ENCODE measurements around the gene RIC8B.

RIC8B gene

DNA sequence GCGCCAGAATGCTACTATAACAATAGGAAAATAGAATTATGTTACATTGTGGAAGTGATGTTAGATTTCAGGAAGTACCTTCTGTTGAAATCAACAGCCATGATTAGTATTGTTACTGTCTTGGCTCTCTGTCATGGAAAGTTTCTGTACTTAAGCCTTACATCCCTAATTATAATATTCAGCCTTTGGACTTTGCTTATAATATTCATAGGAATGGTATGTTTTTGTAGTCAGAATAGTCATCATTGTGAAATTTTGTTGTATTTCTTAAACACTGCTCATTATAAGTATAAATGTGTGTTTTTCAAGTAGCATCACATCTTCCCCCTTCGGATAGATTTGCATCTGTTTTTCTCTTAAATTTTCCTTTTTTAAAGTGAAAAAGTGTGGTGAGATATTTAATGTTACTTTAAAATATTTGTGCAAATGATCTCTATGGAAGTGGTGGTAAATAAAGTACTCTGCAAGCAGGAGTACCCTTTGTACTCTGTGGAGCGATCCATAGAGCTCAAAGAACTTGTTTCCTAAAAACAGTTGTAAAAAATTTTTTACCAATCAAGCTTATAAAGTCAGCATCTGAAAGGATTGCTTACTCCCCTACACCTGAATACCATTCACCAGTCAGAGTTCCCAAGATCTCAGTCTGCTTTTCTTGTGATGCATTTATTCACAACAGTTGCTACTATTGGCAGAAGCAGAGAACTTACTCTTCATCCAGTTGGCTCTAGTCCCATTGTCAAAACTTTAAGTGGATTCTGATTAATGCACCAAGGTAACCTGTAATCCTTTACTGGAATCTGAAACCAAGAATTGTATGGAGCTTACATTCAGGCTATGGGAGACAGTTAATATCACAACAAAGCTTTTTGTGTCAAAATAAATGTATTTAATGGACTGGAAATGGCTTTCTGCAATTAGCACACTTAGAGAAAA lies 87.8 kb downstream of the RIC8B start:
- Histone ChIP-seq H3K36me3 (ENCODE audit: insufficient read depth, low read length) (peaks cover 7% of the 10 kb centered on the region), H3K9me3 (ENCODE audit: low read length) (no peaks in the 10 kb centered on the region), H3K4me1 (ENCODE audit: insufficient read depth, low read length) (peaks cover 14% of the 10 kb centered on the region), H3K4me3 (ENCODE audit: low read depth in 1 of 2, low read length in 2 of 2) (no peak overlapping the region), H3K27ac (ENCODE audit: low read depth, low read length) (no peak overlapping the region), H3K9ac (ENCODE audit: low read length) (no peak overlapping the region), H3K27me3 (ENCODE audit: control insufficient read depth in 1 of 2, insufficient read depth in 2 of 2, low read length in 2 of 2) (no peaks in the 10 kb centered on the region)

DNA sequence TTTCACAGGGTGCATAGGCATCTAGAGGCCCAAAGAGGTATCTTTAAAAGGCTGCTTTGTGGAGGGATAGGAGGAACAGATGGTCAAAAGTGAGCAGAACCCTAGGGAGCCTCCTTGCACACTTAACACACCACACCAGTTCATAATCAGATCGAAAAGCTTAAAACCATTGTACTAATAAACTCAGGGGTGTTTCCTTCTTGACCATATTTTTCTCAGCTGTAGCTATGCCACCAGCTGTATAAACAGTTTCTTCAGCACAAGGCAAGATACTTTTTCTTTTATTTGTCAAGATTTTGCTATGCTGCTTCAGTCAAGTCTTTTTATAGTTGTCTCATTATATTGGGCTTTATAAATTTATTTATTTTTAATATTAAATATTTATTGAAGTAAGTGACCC lies 88.7 kb downstream of the RIC8B start:
- no peak overlapping the region for H3K9ac ChIP-seq (ENCODE audit: low read length)
- peaks cover 14% of the 10 kb centered on the region for H3K4me1 ChIP-seq (ENCODE audit: insufficient read depth, low read length)
- H3K36me3 ChIP-seq (ENCODE audit: insufficient read depth, low read length) = peaks cover 7% of the 10 kb centered on the region
- H3K27ac ChIP-seq (ENCODE audit: low read depth, low read length) = no peak overlapping the region
- no peaks in the 10 kb centered on the region for H3K27me3 ChIP-seq (ENCODE audit: control insufficient read depth in 1 of 2, insufficient read depth in 2 of 2, low read length in 2 of 2)
- H3K4me3 ChIP-seq (ENCODE audit: low read depth in 1 of 2, low read length in 2 of 2) = no peak overlapping the region
- no peaks in the 10 kb centered on the region for H3K9me3 ChIP-seq (ENCODE audit: low read length)

DNA sequence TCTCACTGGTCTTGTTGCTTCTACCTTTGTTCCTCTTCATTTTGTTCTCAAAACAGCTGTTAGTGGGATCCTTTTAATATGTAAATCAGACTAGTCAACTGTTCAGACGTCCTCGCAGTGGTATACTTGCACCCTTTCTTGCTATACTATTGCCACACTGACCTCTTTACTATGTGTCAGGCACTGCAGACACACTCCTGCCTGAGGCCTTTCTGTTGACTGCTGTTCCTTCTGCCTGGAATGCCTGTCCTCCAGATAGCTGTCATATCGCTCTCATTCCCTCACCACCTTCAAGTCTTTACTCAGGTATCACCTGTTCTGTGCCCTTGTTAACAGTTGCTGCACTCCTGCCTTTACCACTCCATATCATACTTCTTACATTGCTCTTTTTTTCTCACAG lies 91.2 kb downstream of the RIC8B start:
- H3K4me1 ChIP-seq (ENCODE audit: insufficient read depth, low read length) = peaks cover 14% of the 10 kb centered on the region
- no peaks in the 10 kb centered on the region for H3K9me3 ChIP-seq (ENCODE audit: low read length)
- peaks cover 7% of the 10 kb centered on the region for H3K36me3 ChIP-seq (ENCODE audit: insufficient read depth, low read length)
- H3K27me3 ChIP-seq (ENCODE audit: control insufficient read depth in 1 of 2, insufficient read depth in 2 of 2, low read length in 2 of 2) = no peaks in the 10 kb centered on the region
- no peak overlapping the region for H3K9ac ChIP-seq (ENCODE audit: low read length)
- H3K4me3 ChIP-seq (ENCODE audit: low read depth in 1 of 2, low read length in 2 of 2) = no peak overlapping the region
- H3K27ac ChIP-seq (ENCODE audit: low read depth, low read length) = no peak overlapping the region

DNA sequence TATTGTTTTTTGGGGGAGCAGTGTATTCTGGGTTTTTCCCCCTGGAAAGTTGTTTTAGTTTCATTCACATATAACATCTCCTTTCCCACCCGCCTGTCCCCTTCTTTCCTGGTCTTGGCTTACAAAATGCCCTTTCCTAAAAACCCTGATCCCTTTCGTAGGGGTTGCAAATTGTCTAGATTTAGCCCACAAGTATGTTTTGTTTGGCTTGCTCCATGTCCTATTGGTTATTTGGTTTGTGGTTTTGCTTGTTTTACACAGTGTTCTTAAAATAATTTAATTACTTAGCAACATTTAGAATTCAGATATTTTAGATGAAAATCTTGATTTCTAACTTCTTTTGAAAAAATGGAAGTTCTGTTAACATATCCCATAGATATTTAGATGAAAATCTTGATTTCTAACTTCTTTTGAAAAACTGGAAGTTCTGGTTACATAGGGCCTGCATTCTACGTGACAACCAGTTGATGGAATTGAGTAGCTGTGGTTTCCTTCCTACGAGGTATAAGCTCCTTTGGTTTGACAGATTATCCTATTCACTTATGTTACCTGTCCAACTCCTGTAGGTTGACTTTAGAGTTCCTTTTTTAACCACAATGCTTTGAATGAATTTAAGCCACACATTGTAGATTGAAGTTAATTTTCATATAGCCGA lies 92.1 kb downstream of the RIC8B start:
- no peak overlapping the region for H3K4me3 ChIP-seq (ENCODE audit: low read depth in 1 of 2, low read length in 2 of 2)
- H3K36me3 ChIP-seq (ENCODE audit: insufficient read depth, low read length) = peaks cover 1% of the 10 kb centered on the region
- H3K4me1 ChIP-seq (ENCODE audit: insufficient read depth, low read length) = peaks cover 14% of the 10 kb centered on the region
- H3K9me3 ChIP-seq (ENCODE audit: low read length) = no peaks in the 10 kb centered on the region
- no peak overlapping the region for H3K27ac ChIP-seq (ENCODE audit: low read depth, low read length)
- no peaks in the 10 kb centered on the region for H3K27me3 ChIP-seq (ENCODE audit: control insufficient read depth in 1 of 2, insufficient read depth in 2 of 2, low read length in 2 of 2)
- no peak overlapping the region for H3K9ac ChIP-seq (ENCODE audit: low read length)

DNA sequence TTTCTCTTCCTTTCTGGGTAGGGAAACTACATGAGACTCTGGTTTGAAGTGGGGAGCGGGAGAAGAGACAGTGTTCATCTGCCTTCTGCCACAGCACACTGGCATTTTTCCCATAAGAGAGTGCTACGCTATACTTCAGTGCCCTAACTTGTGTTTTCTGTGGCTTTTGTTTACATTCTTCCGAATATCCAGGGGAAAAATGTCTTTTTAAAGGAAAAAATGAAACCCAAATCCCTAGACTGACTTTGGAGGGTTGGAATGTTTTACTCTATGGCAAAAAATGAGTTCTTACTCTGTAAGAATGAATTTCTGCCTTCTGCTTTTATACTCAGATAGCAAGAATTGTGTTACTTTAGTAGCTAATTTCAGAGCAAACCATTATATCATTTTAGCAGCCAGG lies 93.2 kb downstream of the RIC8B start:
- no peak overlapping the region for H3K4me3 ChIP-seq (ENCODE audit: low read depth in 1 of 2, low read length in 2 of 2)
- no peak overlapping the region for H3K9ac ChIP-seq (ENCODE audit: low read length)
- no peak overlapping the region for H3K27ac ChIP-seq (ENCODE audit: low read depth, low read length)
- H3K4me1 ChIP-seq (ENCODE audit: insufficient read depth, low read length) = peaks cover 6% of the 10 kb centered on the region
- H3K27me3 ChIP-seq (ENCODE audit: control insufficient read depth in 1 of 2, insufficient read depth in 2 of 2, low read length in 2 of 2) = no peaks in the 10 kb centered on the region
- H3K9me3 ChIP-seq (ENCODE audit: low read length) = no peaks in the 10 kb centered on the region
- H3K36me3 ChIP-seq (ENCODE audit: insufficient read depth, low read length) = peaks cover 6% of the 10 kb centered on the region

DNA sequence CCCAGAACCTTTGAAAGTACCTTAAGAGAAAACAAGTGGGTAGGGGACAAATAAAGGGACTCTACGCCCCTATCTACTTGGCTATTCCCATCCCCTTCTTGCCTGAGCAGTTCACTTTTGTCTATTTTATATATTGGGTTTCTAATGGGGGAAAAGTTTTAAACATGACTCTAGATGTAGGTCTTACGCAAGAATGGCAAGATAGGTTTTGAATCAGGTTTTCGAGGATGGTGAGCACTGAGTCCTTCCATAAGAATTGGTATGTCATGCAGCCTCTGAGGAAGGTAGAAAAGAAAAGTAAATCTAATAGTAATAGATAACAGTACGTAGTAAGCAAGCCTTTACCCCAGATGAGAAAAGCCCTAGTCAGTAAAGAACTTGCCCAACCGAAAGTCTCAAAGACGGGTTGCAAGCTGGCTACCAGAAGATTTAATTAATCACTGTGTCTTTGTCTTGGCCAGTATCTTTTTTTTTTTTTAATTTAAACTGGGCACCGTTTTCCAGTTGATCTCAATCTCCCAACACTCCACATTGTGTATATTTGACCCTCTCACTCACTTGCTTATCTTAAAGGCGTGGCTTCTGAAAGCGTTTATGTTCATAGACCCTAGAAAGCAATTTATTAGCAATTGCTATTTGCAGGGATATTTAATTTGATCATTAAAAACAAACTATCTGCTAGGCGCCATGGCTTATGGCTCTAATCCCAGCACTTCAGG lies 94.7 kb downstream of the RIC8B start:
- Histone ChIP-seq H3K4me1 (ENCODE audit: insufficient read depth, low read length) (no peaks in the 10 kb centered on the region), H3K9ac (ENCODE audit: low read length) (no peak overlapping the region), H3K27ac (ENCODE audit: low read depth, low read length) (no peak overlapping the region), H3K4me3 (ENCODE audit: low read depth in 1 of 2, low read length in 2 of 2) (no peak overlapping the region), H3K27me3 (ENCODE audit: control insufficient read depth in 1 of 2, insufficient read depth in 2 of 2, low read length in 2 of 2) (no peaks in the 10 kb centered on the region), H3K36me3 (ENCODE audit: insufficient read depth, low read length) (peaks cover 12% of the 10 kb centered on the region), H3K9me3 (ENCODE audit: low read length) (no peaks in the 10 kb centered on the region)

DNA sequence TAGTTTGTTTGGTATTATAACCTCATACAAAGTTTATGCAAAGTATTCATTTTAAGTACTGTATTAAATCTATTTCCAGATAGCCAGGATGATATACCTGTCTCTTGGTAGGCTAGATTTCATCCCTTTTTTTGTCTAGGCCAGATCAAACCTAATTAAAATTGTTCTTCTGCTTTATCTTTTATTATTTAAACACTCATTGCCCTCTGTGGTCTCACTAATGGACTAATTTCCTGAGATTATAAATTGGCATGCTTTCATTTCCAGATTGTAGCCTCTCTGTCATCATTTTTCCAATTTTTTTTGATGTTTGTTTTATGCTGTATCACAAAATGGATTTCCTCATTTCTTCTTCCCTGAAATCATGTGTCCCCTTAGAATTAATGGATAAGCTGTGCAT lies 95.6 kb downstream of the RIC8B start:
- H3K4me3 ChIP-seq (ENCODE audit: low read depth in 1 of 2, low read length in 2 of 2) = no peak overlapping the region
- H3K27ac ChIP-seq (ENCODE audit: low read depth, low read length) = no peak overlapping the region
- no peaks in the 10 kb centered on the region for H3K4me1 ChIP-seq (ENCODE audit: insufficient read depth, low read length)
- no peaks in the 10 kb centered on the region for H3K27me3 ChIP-seq (ENCODE audit: control insufficient read depth in 1 of 2, insufficient read depth in 2 of 2, low read length in 2 of 2)
- H3K9ac ChIP-seq (ENCODE audit: low read length) = no peak overlapping the region
- peaks cover 12% of the 10 kb centered on the region for H3K36me3 ChIP-seq (ENCODE audit: insufficient read depth, low read length)
- H3K9me3 ChIP-seq (ENCODE audit: low read length) = no peaks in the 10 kb centered on the region

DNA sequence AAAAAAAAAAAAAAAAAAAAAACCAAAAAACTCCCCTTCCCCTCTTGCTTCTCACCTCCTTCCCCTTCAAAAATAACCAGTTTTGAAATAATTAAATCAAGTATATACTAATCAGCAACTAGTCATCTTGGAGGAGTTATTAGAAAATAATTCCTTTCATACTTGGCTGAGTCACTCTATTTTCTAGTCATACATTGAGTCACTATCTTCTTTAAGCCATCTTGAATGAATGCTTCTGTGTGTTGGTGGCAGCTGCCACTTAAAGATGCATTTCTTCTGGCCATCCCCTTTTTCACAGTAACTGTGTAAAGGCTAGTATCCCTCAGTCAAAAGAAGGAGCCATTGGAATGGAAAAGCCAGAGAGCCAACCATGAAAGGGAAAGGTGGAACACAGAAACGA lies 97.0 kb downstream of the RIC8B start:
- Histone ChIP-seq H3K27ac (ENCODE audit: low read depth, low read length) (no peak overlapping the region), H3K9ac (ENCODE audit: low read length) (no peak overlapping the region), H3K36me3 (ENCODE audit: insufficient read depth, low read length) (peaks cover 12% of the 10 kb centered on the region), H3K27me3 (ENCODE audit: control insufficient read depth in 1 of 2, insufficient read depth in 2 of 2, low read length in 2 of 2) (no peaks in the 10 kb centered on the region), H3K9me3 (ENCODE audit: low read length) (no peaks in the 10 kb centered on the region), H3K4me1 (ENCODE audit: insufficient read depth, low read length) (no peaks in the 10 kb centered on the region), H3K4me3 (ENCODE audit: low read depth in 1 of 2, low read length in 2 of 2) (no peak overlapping the region)

DNA sequence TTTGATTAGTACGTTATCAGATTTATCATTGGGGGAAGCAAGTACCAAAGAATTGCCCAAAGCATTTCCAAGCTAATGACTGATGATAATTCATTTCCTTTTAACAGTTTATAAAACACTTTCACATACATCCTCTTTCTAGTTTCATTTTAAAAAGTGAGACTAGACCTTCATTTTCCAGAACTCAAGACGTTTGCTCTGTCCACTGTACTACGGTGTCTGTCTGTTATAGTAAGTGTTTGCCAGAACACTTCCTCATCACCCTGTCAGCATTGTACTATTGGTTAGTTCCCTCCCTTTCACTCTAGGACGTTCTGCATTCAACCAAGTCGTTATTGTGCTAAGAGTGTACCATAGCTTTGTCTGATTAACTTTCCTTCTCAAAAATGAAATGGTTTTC lies 99.5 kb downstream of the RIC8B start:
- Histone ChIP-seq H3K4me3 (ENCODE audit: low read depth in 1 of 2, low read length in 2 of 2) (no peak overlapping the region), H3K9me3 (ENCODE audit: low read length) (no peaks in the 10 kb centered on the region), H3K9ac (ENCODE audit: low read length) (no peak overlapping the region), H3K4me1 (ENCODE audit: insufficient read depth, low read length) (no peaks in the 10 kb centered on the region), H3K36me3 (ENCODE audit: insufficient read depth, low read length) (peaks cover 12% of the 10 kb centered on the region), H3K27me3 (ENCODE audit: control insufficient read depth in 1 of 2, insufficient read depth in 2 of 2, low read length in 2 of 2) (no peaks in the 10 kb centered on the region), H3K27ac (ENCODE audit: low read depth, low read length) (no peak overlapping the region)

DNA sequence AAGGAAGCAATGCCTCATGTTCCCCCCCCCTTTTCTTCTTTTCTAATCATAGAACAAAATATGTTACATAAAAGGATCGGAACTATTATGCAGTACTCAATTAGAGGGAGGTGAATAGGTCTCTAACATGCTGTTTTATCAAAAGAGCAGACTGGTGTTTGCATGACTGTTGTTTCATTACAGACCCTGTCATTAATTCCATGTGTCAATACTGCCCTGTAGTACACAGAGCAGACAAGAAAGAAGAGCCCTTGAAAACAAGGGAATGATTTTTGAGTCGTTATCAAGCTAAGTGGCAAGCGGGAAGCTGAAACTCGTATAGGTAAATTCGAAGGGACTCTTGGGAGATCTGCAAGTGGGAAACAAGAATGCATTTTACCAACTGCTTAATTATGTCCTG lies 104.3 kb downstream of the RIC8B start:
- Histone ChIP-seq H3K4me1 (ENCODE audit: insufficient read depth, low read length) (no peaks in the 10 kb centered on the region), H3K9me3 (ENCODE audit: low read length) (no peaks in the 10 kb centered on the region), H3K36me3 (ENCODE audit: insufficient read depth, low read length) (peaks cover 10% of the 10 kb centered on the region), H3K27me3 (ENCODE audit: control insufficient read depth in 1 of 2, insufficient read depth in 2 of 2, low read length in 2 of 2) (no peaks in the 10 kb centered on the region), H3K4me3 (ENCODE audit: low read depth in 1 of 2, low read length in 2 of 2) (no peak overlapping the region), H3K27ac (ENCODE audit: low read depth, low read length) (no peak overlapping the region), H3K9ac (ENCODE audit: low read length) (no peak overlapping the region)

DNA sequence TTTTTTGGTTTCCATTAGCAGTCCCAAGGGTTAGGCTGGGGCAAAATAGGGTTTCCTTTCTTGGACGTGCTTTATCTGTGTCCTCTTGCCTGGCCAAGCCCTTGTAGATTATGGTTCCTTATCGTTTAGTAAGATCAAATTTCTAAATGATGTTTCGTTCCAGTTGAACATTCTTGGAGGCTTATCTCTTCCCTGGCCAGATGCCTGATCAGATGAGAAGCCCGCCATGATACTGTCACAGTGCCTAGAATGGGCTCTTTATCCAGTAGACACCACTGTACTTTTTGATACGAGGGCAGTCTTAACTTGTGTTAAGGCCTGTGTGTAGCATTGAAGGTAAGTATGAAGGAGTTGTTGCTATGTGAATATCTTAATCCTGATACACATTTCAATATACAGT lies 105.1 kb downstream of the RIC8B start:
- no peaks in the 10 kb centered on the region for H3K27me3 ChIP-seq (ENCODE audit: control insufficient read depth in 1 of 2, insufficient read depth in 2 of 2, low read length in 2 of 2)
- peaks cover 15% of the 10 kb centered on the region for H3K36me3 ChIP-seq (ENCODE audit: insufficient read depth, low read length)
- H3K4me3 ChIP-seq (ENCODE audit: low read depth in 1 of 2, low read length in 2 of 2) = no peak overlapping the region
- no peak overlapping the region for H3K27ac ChIP-seq (ENCODE audit: low read depth, low read length)
- no peak overlapping the region for H3K9ac ChIP-seq (ENCODE audit: low read length)
- no peaks in the 10 kb centered on the region for H3K9me3 ChIP-seq (ENCODE audit: low read length)
- H3K4me1 ChIP-seq (ENCODE audit: insufficient read depth, low read length) = no peaks in the 10 kb centered on the region
